Testis (tissue), 2 donors: ENCODE results near the gene PXMP2.

Experiments
- POLR2A ChIP-seq: fragments of 450-650 bp; IDR thresholded peaks from one replicate; pipeline ENCODE4 v1.6.1; 2017; ENCODE audit warnings: antibody characterized with exemption, mild to moderate bottlenecking, moderate library complexity
- TF ChIP-seq, protein P1 (sequence below), 3 experiments: fragments of 450-650 bp in 2 of 3; fragments of 200-600 bp in 1 of 3; sonication (generic) in 1 of 3; IDR thresholded peaks; one replicate each; pipeline ENCODE4 v1.5.1; 2016 to 2019; ENCODE audit warnings: antibody characterized with exemption in 3 of 3, mild to moderate bottlenecking in 2 of 3, moderate library complexity in 1 of 3

DNA sequence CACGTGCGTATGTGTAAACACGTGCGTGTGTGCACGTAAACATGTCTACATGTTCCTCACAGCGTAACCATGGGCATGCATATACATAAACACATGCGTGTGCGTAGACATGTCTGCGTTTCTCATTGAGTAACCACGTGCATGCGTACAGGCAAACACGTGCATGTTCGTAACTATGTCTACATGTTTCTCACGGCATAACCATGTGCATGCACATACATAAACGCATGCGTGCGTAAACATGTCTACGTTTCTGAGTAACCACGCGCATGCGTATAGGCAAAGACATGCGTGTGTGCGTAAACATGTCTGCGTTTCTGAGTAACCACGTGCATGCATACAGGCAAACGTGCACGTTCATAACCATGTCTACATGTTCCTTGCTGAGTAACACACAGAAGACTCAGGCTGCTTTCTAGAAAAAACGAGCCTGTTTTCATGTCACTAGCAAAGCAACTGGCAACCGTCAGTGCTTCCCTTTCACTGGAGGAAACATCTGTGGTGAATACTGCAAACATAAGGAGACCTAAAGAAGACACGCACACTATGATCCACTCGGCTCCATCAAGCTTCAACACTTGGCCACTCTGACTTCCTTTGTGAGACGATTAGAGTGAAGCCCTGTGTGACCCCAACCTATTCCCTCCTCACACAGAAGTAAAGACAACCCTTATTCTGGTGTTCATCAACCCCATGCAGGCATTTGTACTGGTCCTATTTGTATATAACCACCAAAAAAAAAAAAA, 29.1 kb upstream of the PXMP2 start:
- TF ChIP-seq, protein P1, sequence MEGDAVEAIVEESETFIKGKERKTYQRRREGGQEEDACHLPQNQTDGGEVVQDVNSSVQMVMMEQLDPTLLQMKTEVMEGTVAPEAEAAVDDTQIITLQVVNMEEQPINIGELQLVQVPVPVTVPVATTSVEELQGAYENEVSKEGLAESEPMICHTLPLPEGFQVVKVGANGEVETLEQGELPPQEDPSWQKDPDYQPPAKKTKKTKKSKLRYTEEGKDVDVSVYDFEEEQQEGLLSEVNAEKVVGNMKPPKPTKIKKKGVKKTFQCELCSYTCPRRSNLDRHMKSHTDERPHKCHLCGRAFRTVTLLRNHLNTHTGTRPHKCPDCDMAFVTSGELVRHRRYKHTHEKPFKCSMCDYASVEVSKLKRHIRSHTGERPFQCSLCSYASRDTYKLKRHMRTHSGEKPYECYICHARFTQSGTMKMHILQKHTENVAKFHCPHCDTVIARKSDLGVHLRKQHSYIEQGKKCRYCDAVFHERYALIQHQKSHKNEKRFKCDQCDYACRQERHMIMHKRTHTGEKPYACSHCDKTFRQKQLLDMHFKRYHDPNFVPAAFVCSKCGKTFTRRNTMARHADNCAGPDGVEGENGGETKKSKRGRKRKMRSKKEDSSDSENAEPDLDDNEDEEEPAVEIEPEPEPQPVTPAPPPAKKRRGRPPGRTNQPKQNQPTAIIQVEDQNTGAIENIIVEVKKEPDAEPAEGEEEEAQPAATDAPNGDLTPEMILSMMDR (IDR thresholded peaks at IDR 0.05) = no peak
- no peak for TF ChIP-seq POLR2A
